SJSA1 (cell line): Measurements from ENCODE around the gene TUBGCP3. TPM values are rescaled to one million over a fixed set of nuclear protein-coding genes. Genes with fewer than 3 reads are reported as not detected.

Experiments
- DNase-seq, 2 experiments: peaks; one replicate each; pipeline ENCODE4 v3.0.0-alpha.2; 2015 to 2020; ENCODE audit warnings: low spot score in 2 of 2, low read depth in 1 of 2
- H3K27ac ChIP-seq: fragments of 250-450 bp; sonication (Bioruptor Pico); 2 replicates; pipeline ENCODE4 v1.5.1; 2020; ENCODE audit warnings: mild to moderate bottlenecking, moderate library complexity
- H3K27me3 ChIP-seq: fragments of 250-450 bp; sonication (Bioruptor Pico); replicated peaks from 2 replicates; pipeline ENCODE4 v1.5.1; 2020; ENCODE audit warnings: mild to moderate bottlenecking, moderate library complexity
- H3K36me3 ChIP-seq: fragments of 250-450 bp; sonication (Bioruptor Pico); 2 replicates; pipeline ENCODE4 v1.5.1; 2020; ENCODE audit warnings: mild to moderate bottlenecking
- H3K4me1 ChIP-seq: fragments of 250-450 bp; sonication (Bioruptor Pico); replicated peaks from 2 replicates; pipeline ENCODE4 v1.6.1; 2021; ENCODE audit warnings: mild to moderate bottlenecking
- H3K4me3 ChIP-seq: fragments of 250-450 bp; sonication (Bioruptor Pico); 2 replicates; pipeline ENCODE4 v1.5.1; 2020; ENCODE audit warnings: mild to moderate bottlenecking
- H3K9me3 ChIP-seq: fragments of 250-450 bp; sonication (Bioruptor Pico); replicated peaks from 2 replicates; pipeline ENCODE4 v1.5.1; 2020; ENCODE audit warnings: mild to moderate bottlenecking
- total RNA-seq: library from RNA; depleted of rRNA; stranded (reverse); fragments of >200 nt; shearing (Covaris generic); gene quantifications from 2 replicates; pipeline ENCODE4 v1.2.3, GENCODE V29; 2014

Gene TUBGCP3
- total RNA-seq, 1 experiment from 2014 or later = 37.3 TPM

DNA sequence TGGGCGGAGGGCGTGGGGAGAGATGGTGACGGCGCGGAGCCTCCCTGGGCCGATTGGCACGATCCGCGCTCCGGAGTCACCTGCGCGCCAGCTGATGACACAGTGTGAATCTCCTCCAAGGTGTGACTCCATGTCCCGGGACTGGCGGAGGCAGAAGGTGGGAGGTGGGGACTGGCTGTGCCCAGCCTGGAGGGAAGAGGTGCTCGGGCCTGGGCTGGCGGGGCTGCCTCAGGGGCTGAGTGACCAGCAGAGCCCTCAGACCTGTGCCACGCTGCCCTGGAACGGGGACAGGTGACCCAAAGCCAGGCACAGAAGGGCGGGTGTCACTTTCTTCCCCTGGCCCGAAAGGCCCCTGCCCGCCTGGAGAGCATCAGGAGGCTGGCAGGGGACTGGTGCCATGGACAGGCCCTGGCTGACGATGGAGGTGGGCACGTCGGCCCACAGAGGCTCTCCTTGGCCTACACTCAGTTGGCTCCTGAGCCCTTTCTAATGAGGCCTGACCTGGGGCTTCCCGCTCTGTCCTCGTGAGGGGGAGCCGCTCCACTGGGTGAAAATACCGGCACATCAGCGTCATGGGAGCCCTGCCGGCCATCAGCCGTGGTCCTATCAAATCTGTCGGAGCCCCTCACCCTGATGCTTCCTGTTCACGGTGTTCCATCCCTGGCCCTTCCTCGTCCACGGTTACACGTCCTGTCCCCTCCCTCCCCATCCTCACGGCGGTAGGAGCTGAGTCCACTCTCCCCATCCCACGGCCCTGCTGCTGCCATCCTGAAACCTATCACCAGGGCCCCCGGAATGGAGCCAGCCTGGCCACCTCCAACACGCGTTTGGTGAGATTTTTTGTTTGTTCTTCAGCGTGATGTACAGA is 136.2 kb downstream of the TUBGCP3 start:
- Histone ChIP-seq H3K27ac (no peak overlapping the region), H3K27me3 (peaks cover 94% of the 10 kb centered on the region), H3K4me3 (no peak overlapping the region), H3K36me3 (no peaks in the 10 kb centered on the region), H3K9me3 (no peaks in the 10 kb centered on the region), H3K4me1 (no peaks in the 10 kb centered on the region)
- peak in 1 of 2 experiments; percentile 47 for DNase-seq

DNA sequence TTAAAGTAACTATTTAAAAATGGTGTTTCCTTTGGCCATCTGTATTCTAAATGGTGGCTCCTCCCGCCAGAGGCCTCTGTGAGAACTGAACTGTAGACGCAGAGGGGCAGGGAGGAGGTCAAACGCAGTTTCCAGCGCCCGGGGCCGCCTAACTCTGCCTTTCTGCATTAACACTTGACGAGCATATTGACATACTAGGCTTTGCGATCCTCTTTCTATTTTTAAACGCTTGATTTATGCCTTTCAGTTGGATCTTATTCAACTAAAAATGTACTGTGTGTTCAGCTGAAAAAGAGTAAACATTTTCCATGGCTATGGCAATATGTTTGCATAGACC is 137.1 kb downstream of the TUBGCP3 start:
- H3K4me1 ChIP-seq = no peaks in the 10 kb centered on the region
- no peak for DNase-seq
- peaks cover 94% of the 10 kb centered on the region for H3K27me3 ChIP-seq

DNA sequence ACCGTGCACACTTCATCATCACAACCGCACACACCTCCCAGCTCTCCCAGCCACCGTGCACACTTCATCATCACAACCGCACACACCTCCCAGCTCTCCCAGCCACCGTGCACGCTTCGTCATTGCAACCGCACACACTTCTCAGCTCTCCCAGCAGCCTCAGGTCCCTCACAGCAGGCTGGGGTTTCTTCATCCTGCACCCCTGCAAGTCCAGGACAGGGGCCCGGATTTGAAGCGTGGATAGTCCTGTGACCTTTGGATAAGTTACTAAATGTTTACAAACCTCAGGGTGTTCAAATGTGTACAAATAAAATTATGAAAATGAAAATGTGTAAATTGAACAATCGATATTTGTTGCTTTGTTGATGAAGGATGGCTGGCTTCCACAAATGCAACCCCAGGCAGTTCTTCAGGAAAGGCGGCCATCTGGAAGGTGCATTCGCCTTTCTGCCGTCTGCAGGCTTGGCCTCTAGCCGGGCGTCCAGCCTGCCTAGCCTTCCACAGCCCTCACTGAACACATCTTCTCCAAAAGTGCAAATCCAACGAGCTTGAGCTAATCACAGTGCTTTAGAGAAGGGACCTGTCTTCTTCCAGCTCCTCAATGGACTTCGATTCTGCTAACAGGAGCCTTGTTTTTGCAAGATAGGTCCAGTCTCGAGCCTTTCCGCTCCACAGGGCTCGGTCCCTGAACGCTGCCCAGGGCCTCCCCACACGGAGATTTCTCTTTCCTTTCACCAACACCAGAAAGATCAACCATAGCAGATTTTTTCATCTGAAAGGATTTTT is 137.6 kb downstream of the TUBGCP3 start:
- DNase-seq = peak in 1 of 2 experiments; percentile 43
- no peaks in the 10 kb centered on the region for H3K4me1 ChIP-seq
- H3K36me3 ChIP-seq = no peaks in the 10 kb centered on the region
- H3K27ac ChIP-seq = no peak overlapping the region
- H3K4me3 ChIP-seq = no peak overlapping the region
- H3K27me3 ChIP-seq = peaks cover 93% of the 10 kb centered on the region
- no peaks in the 10 kb centered on the region for H3K9me3 ChIP-seq

More for the DNA sequence above, 137.1 kb downstream of the TUBGCP3 start:
- Histone ChIP-seq H3K9me3 (no peaks in the 10 kb centered on the region), H3K27ac (no peak overlapping the region), H3K36me3 (no peaks in the 10 kb centered on the region), H3K4me3 (no peak overlapping the region)

DNA sequence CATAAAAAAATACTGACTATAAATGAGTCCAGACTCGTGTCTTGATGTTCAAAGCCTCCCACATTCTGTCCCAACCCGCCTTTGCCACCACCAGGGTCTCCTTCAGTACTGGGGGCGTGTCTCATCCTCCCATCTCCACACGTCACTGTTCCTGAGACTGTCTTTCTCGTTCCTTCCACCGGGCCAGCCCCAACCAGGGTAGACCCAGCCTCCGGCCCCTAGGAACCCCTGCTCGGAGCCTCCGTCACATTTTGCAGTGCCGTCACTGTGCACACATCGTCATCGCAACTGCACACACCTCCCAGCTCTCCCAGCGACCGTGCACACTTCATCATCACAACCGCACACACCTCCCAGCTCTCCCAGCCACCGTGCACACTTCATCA is 138.4 kb downstream of the TUBGCP3 start:
- peak in 1 of 2 experiments; percentile 45 for DNase-seq
- Histone ChIP-seq H3K27ac (no peak overlapping the region), H3K27me3 (peaks cover 93% of the 10 kb centered on the region)

DNA sequence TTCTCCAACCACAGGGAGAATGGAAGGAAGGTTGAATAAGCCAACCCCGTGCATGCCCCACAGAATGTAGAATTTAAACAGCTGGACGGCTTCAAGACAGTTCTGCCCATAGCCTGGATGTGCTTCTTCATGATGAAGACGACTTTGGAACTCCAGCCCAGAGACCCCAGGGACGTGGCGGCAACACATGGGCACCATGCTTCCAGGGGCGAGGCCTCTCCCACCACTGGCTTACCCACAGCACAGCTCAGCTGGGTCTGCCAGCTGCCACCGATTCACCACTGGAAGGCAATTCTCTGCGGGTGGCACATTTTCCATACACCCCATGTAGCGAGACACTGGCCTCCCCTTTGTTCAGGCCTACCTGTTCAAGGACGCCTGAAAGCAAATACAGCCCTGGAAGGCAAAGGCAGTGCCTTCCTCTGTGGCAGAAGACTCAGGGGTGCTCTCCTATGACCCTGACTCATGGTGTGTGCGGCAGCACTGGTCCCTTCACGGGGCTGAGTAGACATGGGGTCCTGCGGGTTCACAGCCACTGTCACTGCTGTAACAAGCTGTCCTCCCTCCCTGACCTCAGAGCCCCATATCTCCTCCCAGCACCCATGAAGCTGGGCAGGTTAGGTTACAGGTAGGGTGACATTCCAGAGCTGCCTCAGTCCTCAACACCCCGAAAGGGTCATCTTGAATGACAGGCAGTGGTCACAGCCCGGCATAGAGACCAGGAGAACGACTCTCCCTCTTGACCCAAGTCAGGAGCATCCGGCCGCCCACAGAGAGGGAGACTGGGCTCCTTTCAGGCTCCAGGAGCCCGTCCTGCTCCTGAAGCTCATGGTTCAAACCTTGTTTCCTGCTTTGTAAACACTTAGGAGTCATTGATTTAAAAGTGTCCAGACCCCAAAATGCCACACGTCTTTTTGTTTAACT is 139.1 kb downstream of the TUBGCP3 start:
- Histone ChIP-seq H3K27me3 (peaks cover 93% of the 10 kb centered on the region), H3K4me3 (no peak overlapping the region), H3K27ac (no peak overlapping the region), H3K4me1 (no peaks in the 10 kb centered on the region), H3K36me3 (no peaks in the 10 kb centered on the region), H3K9me3 (0 out of 2 replicates have a peak, but pooled peaks cover 3% of the 10 kb centered on the region)
- peak in 1 of 2 experiments; percentile 44 for DNase-seq

More for the DNA sequence above, 138.4 kb downstream of the TUBGCP3 start:
- Histone ChIP-seq H3K4me1 (no peaks in the 10 kb centered on the region), H3K36me3 (no peaks in the 10 kb centered on the region), H3K4me3 (no peak overlapping the region), H3K9me3 (0 out of 2 replicates have a peak, but pooled peaks cover 3% of the 10 kb centered on the region)

DNA sequence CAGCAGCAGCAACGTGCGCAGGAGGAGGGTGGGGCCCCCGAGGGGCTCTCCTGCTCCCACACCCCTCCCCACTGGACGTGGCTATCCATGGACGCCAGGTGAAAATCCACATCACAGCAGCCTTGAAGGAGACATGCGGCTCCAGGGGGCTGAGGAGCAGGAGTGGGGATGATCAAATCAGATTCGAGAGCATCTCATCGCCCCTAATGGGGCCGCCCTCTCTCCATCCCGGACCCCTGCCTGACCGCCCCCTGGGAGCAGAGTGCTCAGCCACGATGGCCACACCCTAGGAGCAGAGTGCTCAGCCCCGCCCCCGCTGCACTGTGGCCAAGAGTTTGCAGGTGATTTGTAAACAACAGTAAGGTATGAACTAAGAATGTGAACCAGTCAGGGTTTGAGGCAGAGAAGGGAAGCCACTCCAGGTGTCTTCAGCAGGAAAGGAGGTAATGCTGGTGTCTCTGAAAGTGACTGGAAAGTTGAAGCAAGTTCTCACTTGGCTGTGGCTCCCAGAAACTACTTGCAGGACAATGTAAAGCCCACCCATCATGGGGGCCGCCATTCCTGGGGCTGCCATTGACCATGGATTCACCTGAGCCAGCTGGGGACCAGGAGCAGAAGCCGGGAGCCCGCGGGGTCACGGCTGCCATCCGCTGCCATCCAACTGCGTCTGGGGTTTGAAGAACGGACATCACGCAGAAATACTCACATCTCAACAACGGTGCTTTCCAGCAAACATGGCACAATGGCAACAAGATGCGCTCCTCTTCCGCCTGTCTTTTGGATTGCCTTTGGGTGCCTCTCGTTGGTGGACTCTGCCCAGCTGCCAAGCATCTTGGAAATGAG is 140.0 kb downstream of the TUBGCP3 start:
- Histone ChIP-seq H3K27ac (no peak overlapping the region), H3K4me1 (no peaks in the 10 kb centered on the region), H3K27me3 (peaks cover 93% of the 10 kb centered on the region), H3K36me3 (no peaks in the 10 kb centered on the region), H3K9me3 (0 out of 2 replicates have a peak, but pooled peaks cover 3% of the 10 kb centered on the region), H3K4me3 (no peak overlapping the region)
- peak in 1 of 2 experiments; percentile 47 for DNase-seq

DNA sequence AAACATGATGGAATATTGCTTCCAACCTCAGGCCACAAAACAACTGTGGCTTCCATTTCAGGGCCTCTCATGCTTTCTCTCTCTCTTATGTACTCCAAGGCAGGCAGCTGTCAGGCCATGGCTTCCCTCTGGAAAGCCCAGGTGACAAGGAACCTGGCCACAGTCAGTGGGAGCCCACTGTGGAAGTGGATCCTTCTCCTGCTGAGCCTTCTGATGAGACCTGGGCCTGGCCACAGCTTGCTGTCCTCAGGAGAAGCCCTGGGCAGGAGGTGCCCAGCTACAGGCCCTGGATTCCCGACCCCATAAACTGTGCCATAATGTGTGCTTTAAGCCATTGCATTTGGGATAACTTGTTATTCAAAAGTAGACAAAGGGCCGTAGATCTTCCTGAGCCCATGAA is 140.6 kb downstream of the TUBGCP3 start:
- peak in 1 of 2 experiments; percentile 40 for DNase-seq
- Histone ChIP-seq H3K9me3 (0 out of 2 replicates have a peak, but pooled peaks cover 3% of the 10 kb centered on the region), H3K36me3 (no peaks in the 10 kb centered on the region), H3K4me1 (no peaks in the 10 kb centered on the region), H3K27me3 (peaks cover 93% of the 10 kb centered on the region), H3K4me3 (no peak overlapping the region), H3K27ac (no peak overlapping the region)

DNA sequence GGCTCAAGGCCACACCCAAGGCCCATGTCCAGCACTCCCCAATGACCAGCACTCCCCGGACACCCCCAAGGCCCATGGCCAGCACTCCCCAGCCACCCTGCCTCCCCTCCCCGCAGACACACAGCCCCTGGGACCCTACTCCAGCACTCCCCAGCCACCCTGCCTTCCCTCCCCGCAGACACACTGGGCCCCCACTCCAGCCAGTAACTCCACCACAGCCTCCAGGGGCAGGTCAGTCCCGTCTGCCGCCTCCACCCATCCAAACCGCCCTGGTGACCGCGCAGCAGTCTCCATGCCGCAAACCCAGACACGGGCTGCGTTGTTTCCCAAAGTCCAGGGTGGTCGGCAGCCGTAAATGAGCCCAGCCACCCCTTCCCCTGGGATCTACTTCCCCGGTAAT is 141.1 kb downstream of the TUBGCP3 start:
- DNase-seq = peak in 1 of 2 experiments; percentile 44
- no peak overlapping the region for H3K27ac ChIP-seq
- 0 out of 2 replicates have a peak, but pooled peaks cover 3% of the 10 kb centered on the region for H3K9me3 ChIP-seq
- H3K36me3 ChIP-seq = no peaks in the 10 kb centered on the region
- no peaks in the 10 kb centered on the region for H3K4me1 ChIP-seq
- peaks cover 93% of the 10 kb centered on the region for H3K27me3 ChIP-seq
- no peak overlapping the region for H3K4me3 ChIP-seq

DNA sequence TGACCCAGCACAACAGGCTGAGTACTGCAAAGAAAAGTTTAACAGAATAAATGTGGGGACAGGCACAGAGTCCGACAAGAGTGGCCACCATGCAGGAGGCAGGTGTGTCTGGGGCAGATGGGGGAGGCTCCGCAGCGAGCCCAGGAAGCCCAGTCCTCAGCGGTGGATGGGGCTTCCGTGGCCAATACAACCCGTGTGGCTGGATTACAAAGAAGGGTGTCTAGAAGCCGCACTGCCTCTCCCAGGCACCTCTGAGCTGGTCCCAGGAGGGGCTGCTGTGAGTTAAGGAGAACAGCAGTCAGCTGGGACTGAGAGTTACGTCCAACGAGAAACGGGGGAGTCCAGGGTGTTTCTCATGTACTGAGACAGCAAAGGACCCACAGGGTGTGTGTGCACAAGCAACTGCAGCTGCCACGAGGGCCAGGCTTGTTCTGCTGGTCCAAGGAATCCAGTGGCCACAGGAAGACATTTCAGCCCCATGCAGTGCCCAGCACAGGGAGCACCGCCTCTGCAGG is 141.5 kb downstream of the TUBGCP3 start:
- DNase-seq = peak in 1 of 2 experiments; percentile 44
- H3K4me1 ChIP-seq = no peaks in the 10 kb centered on the region
- H3K27ac ChIP-seq = no peak overlapping the region
- no peak overlapping the region for H3K4me3 ChIP-seq
- peaks cover 93% of the 10 kb centered on the region for H3K27me3 ChIP-seq
- H3K36me3 ChIP-seq = no peaks in the 10 kb centered on the region
- 0 out of 2 replicates have a peak, but pooled peaks cover 3% of the 10 kb centered on the region for H3K9me3 ChIP-seq

DNA sequence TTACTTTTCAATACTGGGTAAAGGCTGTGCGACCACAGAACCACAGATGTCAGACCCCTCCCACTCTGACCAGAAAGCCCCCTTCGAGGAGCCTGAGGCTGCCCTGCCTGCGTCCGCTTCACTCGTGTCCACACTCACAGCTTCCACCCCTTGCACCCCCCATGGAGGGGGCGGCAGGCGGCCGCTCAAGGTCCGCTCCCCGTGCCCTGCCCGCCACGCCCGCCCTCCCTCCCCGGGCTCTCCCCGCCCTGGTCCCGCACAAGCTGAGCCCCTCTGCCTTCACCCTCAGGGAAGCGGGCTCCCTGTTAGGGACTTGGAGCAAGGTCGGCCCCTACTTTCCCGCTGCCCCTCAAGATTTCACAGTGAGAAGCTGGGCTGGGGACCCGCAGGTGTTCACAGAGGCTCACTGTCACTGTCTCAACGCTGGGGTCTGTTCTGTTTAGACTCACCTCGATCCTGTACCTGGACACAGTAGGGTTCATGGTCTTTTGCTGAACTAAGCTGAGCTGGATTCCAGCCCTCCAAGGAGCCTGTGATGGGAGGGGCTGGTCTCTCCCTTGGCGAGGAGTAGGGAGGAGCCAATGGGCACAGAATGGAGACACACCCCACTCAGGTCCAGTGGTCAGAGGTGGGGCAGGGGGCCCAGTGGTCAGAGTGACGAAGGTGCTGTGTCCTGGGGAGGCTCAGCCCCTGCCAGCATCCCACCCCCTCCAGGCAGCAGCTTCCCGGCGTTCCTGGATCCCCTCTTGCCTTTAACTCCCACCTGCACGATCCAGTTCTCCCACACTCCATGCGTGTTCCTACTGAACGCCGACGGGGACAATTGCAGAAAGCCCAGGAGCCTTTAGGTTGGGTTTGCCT is 142.3 kb downstream of the TUBGCP3 start:
- Histone ChIP-seq H3K9me3 (0 out of 2 replicates have a peak, but pooled peaks cover 3% of the 10 kb centered on the region), H3K4me3 (no peak overlapping the region), H3K36me3 (no peaks in the 10 kb centered on the region), H3K27me3 (peaks cover 90% of the 10 kb centered on the region), H3K27ac (no peak overlapping the region), H3K4me1 (no peaks in the 10 kb centered on the region)
- DNase-seq = peak in 1 of 2 experiments; percentile 49

DNA sequence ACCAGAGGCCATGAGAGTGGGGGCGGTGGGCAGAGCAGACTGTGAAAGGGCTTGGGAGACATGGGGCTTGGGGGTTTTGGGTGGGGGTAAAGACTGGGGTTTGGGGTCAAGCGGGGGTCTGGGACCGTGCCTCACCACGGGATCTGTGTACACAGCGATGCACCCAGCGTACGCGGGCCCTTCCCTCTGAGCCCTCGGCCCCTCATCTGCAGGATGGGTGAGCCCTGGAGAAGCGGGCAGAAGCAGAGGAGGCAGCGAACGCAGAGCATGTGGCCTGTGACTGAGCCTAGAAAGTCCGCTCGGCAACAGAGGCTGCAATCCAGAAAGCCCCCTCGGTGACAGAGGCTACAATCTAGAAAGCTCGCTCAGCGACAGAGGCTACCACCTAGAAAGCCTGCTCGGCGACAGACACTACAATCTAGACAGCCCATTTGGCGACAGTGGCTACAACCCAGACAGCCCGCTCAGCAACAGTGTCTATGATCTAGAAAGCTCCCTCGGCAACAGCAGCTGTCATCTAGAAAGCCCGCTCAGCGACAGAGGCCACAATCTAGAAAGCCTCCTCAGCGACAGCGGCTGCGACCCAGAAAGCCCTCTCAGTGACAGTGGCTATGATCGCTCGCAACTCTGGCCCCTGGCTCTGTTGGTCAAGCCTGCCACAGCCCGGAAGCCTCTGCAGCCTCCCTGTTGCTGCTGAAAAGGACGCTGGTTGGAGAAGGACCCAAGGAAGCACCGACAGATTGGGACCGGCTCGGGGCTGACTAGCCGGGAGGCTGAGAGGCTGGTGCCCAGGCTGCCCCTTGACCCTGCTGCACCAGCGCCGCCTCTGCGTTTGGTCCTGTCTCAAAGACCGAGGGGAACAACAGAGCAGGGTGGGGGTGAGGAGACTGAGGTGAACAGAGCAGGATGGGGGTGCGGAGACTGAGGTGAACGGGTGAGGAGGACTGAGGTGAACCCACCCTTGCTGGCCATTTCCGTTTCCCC is 143.2 kb downstream of the TUBGCP3 start:
- H3K27ac ChIP-seq = no peak overlapping the region
- H3K4me3 ChIP-seq = no peak overlapping the region
- H3K36me3 ChIP-seq = no peaks in the 10 kb centered on the region
- peaks cover 90% of the 10 kb centered on the region for H3K27me3 ChIP-seq
- DNase-seq = peak in 1 of 2 experiments; percentile 54
- H3K9me3 ChIP-seq = 0 out of 2 replicates have a peak, but pooled peaks cover 3% of the 10 kb centered on the region
- H3K4me1 ChIP-seq = no peaks in the 10 kb centered on the region
